HEK293 (cell line): ENCODE measurements around the gene B3GALT5.

ENCODE experiments used
- CTCF ChIA-PET: fragments of 350-600 bp; formaldehyde crosslinking; extraction: SDS; loops from one replicate; lab custom pipeline; 2021; ENCODE audit warnings: antibody characterized with exemption; lab: Yijun Ruan, JAX
- POLR2A ChIA-PET: fragments of 300-600 bp; formaldehyde crosslinking; extraction: SDS; loops from one replicate; lab custom pipeline; 2020; ENCODE audit warnings: antibody characterized with exemption, inconsistent platforms; lab: Yijun Ruan, JAX
- H3K27ac ChIP-seq: fragments of 200-500 bp; sonication (Bioruptor generic); 2 replicates; pipeline ENCODE4 v1.5.1; 2014; ENCODE audit warnings: low read depth, low read length, control low read depth, inconsistent platforms; ENCODE audit errors: extremely low read depth
- H3K36me3 ChIP-seq, 2 experiments: fragments of 200-500 bp in 1 of 2; sonication (Bioruptor generic) in 1 of 2; 1 replicate in 1 of 2; 2 replicates in 1 of 2; pipeline ENCODE4 v1.5.1; 2014 to 2017; ENCODE audit warnings: inconsistent platforms in 2 of 2, low read length in 2 of 2; ENCODE audit not compliant: control insufficient read depth in 2 of 2, insufficient read depth in 1 of 2
- H3K4me1 ChIP-seq: fragments of 200-500 bp; sonication (Bioruptor generic); 2 replicates; pipeline ENCODE4 v1.5.1; 2014; ENCODE audit warnings: mild to moderate bottlenecking, low read length, inconsistent platforms; ENCODE audit not compliant: control insufficient read depth, insufficient read depth
- H3K4me3 ChIP-seq: 2 replicates; pipeline ENCODE4 v1.5.1; 2011; ENCODE audit warnings: low read depth, mild to moderate bottlenecking, control low read depth, low read length, moderate library complexity
- H3K9me3 ChIP-seq: fragments of 200-500 bp; sonication (Bioruptor generic); 2 replicates; pipeline ENCODE4 v1.5.1; 2014; ENCODE audit warnings: low read depth, low read length, inconsistent platforms; ENCODE audit not compliant: control insufficient read depth, insufficient read depth
- EGR2 ChIP-seq: fragments of 450-650 bp; formaldehyde crosslinking; IDR thresholded peaks from 2 replicates; pipeline ENCODE4 v1.5.1; 2016; ENCODE audit warnings: low read depth, missing biosample characterization, missing genetic modification characterization
- GLI2 ChIP-seq: fragments of 450-650 bp; formaldehyde crosslinking; IDR thresholded peaks from 2 replicates; pipeline ENCODE4; 2017; ENCODE audit warnings: missing biosample characterization, missing genetic modification characterization, low read depth, borderline replicate concordance
- GLIS1 ChIP-seq: fragments of 450-650 bp; formaldehyde crosslinking; IDR thresholded peaks from 2 replicates; pipeline ENCODE4 v1.5.1; 2016; ENCODE audit warnings: missing biosample characterization, missing genetic modification characterization
- GLIS2 ChIP-seq: fragments of 450-650 bp; formaldehyde crosslinking; IDR thresholded peaks from 2 replicates; pipeline ENCODE4 v1.5.1; 2016; ENCODE audit warnings: missing biosample characterization, missing genetic modification characterization
- KLF8 ChIP-seq: fragments of 450-650 bp; formaldehyde crosslinking; IDR thresholded peaks from 2 replicates; pipeline ENCODE4 v1.5.1; 2016; ENCODE audit warnings: missing biosample characterization, missing genetic modification characterization
- PRDM2 ChIP-seq: fragments of 450-650 bp; formaldehyde crosslinking; IDR thresholded peaks from 2 replicates; pipeline ENCODE4 v1.5.1; 2016; ENCODE audit warnings: missing biosample characterization, missing genetic modification characterization, borderline replicate concordance
- ZFP41 ChIP-seq: fragments of 450-650 bp; formaldehyde crosslinking; IDR thresholded peaks from 2 replicates; pipeline ENCODE4 v1.5.1; 2016; ENCODE audit warnings: missing biosample characterization, missing genetic modification characterization, borderline replicate concordance
- ZNF121 ChIP-seq: fragments of 450-650 bp; formaldehyde crosslinking; IDR thresholded peaks from 2 replicates; pipeline ENCODE4 v1.5.1; 2016; ENCODE audit warnings: missing biosample characterization, missing genetic modification characterization
- ZNF157 ChIP-seq: fragments of 450-650 bp; formaldehyde crosslinking; IDR thresholded peaks from 2 replicates; pipeline ENCODE4 v1.5.1; 2016; ENCODE audit warnings: missing biosample characterization, missing genetic modification characterization
- ZNF23 ChIP-seq: fragments of 450-650 bp; formaldehyde crosslinking; IDR thresholded peaks from 2 replicates; pipeline ENCODE4 v1.5.1; 2016; ENCODE audit warnings: missing biosample characterization, missing genetic modification characterization, borderline replicate concordance
- ZNF266 ChIP-seq: fragments of 450-650 bp; formaldehyde crosslinking; IDR thresholded peaks from 2 replicates; pipeline ENCODE4 v1.5.1; 2016; ENCODE audit warnings: missing biosample characterization, missing genetic modification characterization, low read depth
- ZNF311 ChIP-seq: fragments of 450-650 bp; formaldehyde crosslinking; IDR thresholded peaks from 2 replicates; pipeline ENCODE4 v1.5.1; 2017; ENCODE audit warnings: missing biosample characterization, missing genetic modification characterization, borderline replicate concordance
- ZNF394 ChIP-seq: fragments of 450-650 bp; formaldehyde crosslinking; IDR thresholded peaks from 2 replicates; pipeline ENCODE4 v1.5.1; 2016; ENCODE audit warnings: missing biosample characterization, missing genetic modification characterization, mild to moderate bottlenecking, moderate library complexity, borderline replicate concordance
- ZNF449 ChIP-seq: fragments of 450-650 bp; formaldehyde crosslinking; IDR thresholded peaks from 2 replicates; pipeline ENCODE4 v1.5.1; 2017; ENCODE audit warnings: missing biosample characterization, mild to moderate bottlenecking, missing genetic modification characterization, moderate library complexity
- ZNF501 ChIP-seq: fragments of 450-650 bp; formaldehyde crosslinking; IDR thresholded peaks from 2 replicates; pipeline ENCODE4 v1.5.1; 2016; ENCODE audit warnings: missing biosample characterization, missing genetic modification characterization
- ZNF610 ChIP-seq: fragments of 450-650 bp; formaldehyde crosslinking; IDR thresholded peaks from 2 replicates; pipeline ENCODE4 v1.5.1; 2016; ENCODE audit warnings: missing biosample characterization, missing genetic modification characterization, borderline replicate concordance
- ZNF629 ChIP-seq: fragments of 450-650 bp; formaldehyde crosslinking; IDR thresholded peaks from 2 replicates; pipeline ENCODE4 v1.5.1; 2017; ENCODE audit warnings: missing biosample characterization, missing genetic modification characterization
- ZNF785 ChIP-seq: fragments of 450-650 bp; formaldehyde crosslinking; IDR thresholded peaks from 2 replicates; pipeline ENCODE4 v1.5.1; 2016; ENCODE audit warnings: missing biosample characterization, missing genetic modification characterization
- ZNF791 ChIP-seq: fragments of 450-650 bp; formaldehyde crosslinking; IDR thresholded peaks from 2 replicates; pipeline ENCODE4 v1.5.1; 2016; ENCODE audit warnings: missing biosample characterization, missing genetic modification characterization
- ZXDB ChIP-seq: fragments of 450-650 bp; formaldehyde crosslinking; IDR thresholded peaks from 2 replicates; pipeline ENCODE4 v1.5.1; 2016; ENCODE audit warnings: missing biosample characterization, missing genetic modification characterization
- TF ChIP-seq, protein P1 (sequence below): fragments of 450-650 bp; formaldehyde crosslinking; IDR thresholded peaks from 2 replicates; pipeline ENCODE4 v1.5.1; 2016; ENCODE audit warnings: missing biosample characterization, missing genetic modification characterization

The B3GALT5 gene

GRCh38 chr21:39620856-39621255 lies 8.1 kb downstream of the B3GALT5 start:
- Histone ChIP-seq H3K27ac (no peak overlapping the region), H3K4me3 (no peak overlapping the region), H3K9me3 (no peaks in the 10 kb centered on the region), H3K36me3 (no peaks in the 10 kb centered on the region), H3K4me1 (no peaks in the 10 kb centered on the region)
- CTCF ChIA-PET: interaction anchor here (0.6 kb wide), 1 partner anchor 101 kb away, joined by 4 read pairs; no protein-coding TSS in a partner anchor
- TF ChIP-seq PRDM2 (tag by site-specific recombination): no peak
- no peak for TF ChIP-seq ZXDB (tag by site-specific recombination)
- TF ChIP-seq ZNF311 (tag by site-specific recombination): no peak
- no peak for TF ChIP-seq KLF8
- POLR2A ChIA-PET: no interaction called here

- POLR2A ChIA-PET: no interaction called here
- Histone ChIP-seq H3K27ac (no peak overlapping the region), H3K4me1 (no peaks in the 10 kb centered on the region), H3K36me3 (no peaks in the 10 kb centered on the region), H3K4me3 (no peak overlapping the region), H3K9me3 (no peaks in the 10 kb centered on the region)
- TF ChIP-seq ZNF785 (tag by site-specific recombination) (no peak), ZNF23 (tag by site-specific recombination) (no peak), ZNF121 (tag by site-specific recombination) (no peak), ZNF610 (tag by site-specific recombination) (no peak), ZNF266 (no peak), GLIS1 (no peak), ZNF791 (no peak), ZNF501 (tag by site-specific recombination) (no peak)
- TF ChIP-seq, protein P1, sequence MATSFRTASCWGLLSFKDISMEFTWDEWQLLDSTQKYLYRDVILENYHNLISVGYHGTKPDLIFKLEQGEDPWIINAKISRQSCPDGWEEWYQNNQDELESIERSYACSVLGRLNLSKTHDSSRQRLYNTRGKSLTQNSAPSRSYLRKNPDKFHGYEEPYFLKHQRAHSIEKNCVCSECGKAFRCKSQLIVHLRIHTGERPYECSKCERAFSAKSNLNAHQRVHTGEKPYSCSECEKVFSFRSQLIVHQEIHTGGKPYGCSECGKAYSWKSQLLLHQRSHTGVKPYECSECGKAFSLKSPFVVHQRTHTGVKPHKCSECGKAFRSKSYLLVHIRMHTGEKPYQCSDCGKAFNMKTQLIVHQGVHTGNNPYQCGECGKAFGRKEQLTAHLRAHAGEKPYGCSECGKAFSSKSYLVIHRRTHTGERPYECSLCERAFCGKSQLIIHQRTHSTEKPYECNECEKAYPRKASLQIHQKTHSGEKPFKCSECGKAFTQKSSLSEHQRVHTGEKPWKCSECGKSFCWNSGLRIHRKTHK (tag by site-specific recombination): no peak
- CTCF ChIA-PET: no interaction called here
These were observed 12.6 kb downstream of the B3GALT5 start for GRCh38 chr21:39625211-39625895.

DNA sequence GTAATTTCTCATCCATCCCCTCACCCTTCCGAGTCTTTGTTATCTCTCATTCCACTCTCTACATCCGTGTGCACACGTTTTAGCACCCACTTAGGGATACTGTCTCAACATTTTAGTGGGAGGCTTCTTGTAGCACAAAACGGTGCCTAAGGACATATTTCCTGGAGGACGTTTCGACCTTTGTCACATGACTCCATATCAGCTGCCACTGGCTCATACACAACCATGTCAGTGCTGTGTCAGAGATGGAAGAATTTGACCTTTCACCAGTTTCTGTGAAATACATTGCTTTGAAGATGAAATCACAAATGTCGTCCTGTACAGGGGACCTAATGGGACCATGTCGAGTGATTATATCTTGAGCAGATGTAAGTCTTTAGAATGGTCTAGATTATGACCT lies 15.6 kb downstream of the B3GALT5 start:
- H3K4me1 ChIP-seq: no peaks in the 10 kb centered on the region
- H3K4me3 ChIP-seq: no peak overlapping the region
- H3K9me3 ChIP-seq: no peaks in the 10 kb centered on the region
- ChIA-PET CTCF (no interaction called here), POLR2A (no interaction called here)
- H3K36me3 ChIP-seq: no peaks in the 10 kb centered on the region
- TF ChIP-seq GLIS2 (tag by site-specific recombination): no peak
- TF ChIP-seq GLI2 (tag by site-specific recombination): no peak
- no peak for TF ChIP-seq ZFP41 (tag by site-specific recombination)
- no peak for TF ChIP-seq ZNF629 (tag by site-specific recombination)
- no peak for TF ChIP-seq EGR2
- no peak for TF ChIP-seq ZNF449
- TF ChIP-seq ZNF157 (tag by site-specific recombination): no peak
- TF ChIP-seq ZNF394 (tag by site-specific recombination): no peak
- no peak overlapping the region for H3K27ac ChIP-seq
